ENCODE results near the gene DUSP6.
"Not testable (repeated sequence)": the region's sequence is repeated elsewhere in the genome, so short reads cannot be mapped to it uniquely, and the experiment has no call there.

The DUSP6 gene

DNA sequence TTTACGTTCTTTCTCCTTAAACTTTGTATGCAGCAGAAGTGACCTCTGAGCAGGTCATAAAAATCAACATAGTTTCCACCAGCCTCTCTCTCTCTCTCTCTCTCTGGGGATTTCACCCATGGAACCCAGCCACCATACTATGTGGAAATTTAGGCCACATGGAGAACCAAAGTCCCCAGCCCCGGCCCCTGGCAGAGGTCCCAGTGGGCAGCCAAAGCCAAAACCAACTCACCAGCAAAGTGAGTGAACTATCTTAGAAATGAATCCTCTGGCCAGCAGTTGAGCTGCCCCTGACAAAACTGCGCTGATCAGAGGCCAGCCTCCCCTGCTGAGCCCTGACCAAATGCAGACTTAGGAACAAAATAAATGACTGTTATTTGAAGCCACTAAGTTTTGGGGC, 9.2 kb downstream of the DUSP6 start:
- TF ChIP-seq, protein P1, sequence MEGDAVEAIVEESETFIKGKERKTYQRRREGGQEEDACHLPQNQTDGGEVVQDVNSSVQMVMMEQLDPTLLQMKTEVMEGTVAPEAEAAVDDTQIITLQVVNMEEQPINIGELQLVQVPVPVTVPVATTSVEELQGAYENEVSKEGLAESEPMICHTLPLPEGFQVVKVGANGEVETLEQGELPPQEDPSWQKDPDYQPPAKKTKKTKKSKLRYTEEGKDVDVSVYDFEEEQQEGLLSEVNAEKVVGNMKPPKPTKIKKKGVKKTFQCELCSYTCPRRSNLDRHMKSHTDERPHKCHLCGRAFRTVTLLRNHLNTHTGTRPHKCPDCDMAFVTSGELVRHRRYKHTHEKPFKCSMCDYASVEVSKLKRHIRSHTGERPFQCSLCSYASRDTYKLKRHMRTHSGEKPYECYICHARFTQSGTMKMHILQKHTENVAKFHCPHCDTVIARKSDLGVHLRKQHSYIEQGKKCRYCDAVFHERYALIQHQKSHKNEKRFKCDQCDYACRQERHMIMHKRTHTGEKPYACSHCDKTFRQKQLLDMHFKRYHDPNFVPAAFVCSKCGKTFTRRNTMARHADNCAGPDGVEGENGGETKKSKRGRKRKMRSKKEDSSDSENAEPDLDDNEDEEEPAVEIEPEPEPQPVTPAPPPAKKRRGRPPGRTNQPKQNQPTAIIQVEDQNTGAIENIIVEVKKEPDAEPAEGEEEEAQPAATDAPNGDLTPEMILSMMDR (IDR thresholded peaks at IDR 0.05; ENCODE audit: control insufficient read depth, extremely low read depth, insufficient read depth): no peak
- H3K4me3 ChIP-seq (ENCODE audit: low read depth, low read length): no peak overlapping the region
- no peak for DNase-seq (ENCODE audit: low read depth)

DNA sequence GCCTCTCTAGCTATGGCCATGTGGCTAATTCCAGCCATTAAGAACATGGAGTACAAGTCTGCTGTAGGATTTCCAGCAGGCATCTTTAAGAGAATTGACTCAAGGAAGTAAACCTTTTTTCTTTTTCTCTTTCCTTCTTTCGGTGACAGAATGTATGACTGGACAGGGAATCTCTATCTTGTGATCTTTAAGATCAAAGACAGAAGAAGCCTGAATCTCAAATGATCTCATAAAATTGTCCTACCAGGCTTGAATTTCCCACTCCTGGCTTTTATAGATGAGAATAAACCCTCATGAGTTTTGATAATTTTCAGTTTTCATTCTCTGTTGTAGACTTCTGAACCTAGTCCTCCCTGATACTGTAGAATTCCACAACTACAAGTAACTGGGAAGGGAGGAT, 11.4 kb downstream of the DUSP6 start:
- H3K4me3 ChIP-seq (ENCODE audit: low read depth, low read length): no peak overlapping the region
- DNase-seq (ENCODE audit: low read depth): no peak
- TF ChIP-seq, protein P1 (IDR thresholded peaks at IDR 0.05; ENCODE audit: control insufficient read depth, extremely low read depth, insufficient read depth): no peak

DNA sequence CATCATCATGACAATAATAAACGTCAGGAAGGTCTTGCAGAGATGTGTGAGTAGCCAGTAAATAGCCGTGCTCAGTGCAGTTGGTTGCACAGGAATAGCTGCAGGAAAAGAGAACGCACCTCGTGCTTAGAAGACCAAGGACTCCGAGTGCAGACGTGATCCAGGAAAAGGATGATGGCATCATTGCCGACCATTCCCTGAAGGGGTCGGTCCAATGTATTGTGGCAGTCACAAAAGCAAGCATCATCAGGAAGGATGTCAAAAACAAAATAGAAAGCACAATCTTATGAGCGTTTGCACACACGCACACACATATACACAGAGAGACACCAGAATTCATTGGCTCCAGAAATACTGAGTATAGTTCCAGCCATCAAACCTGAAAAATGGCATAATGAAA, 12.8 kb downstream of the DUSP6 start:
- TF ChIP-seq, protein P1 (IDR thresholded peaks at IDR 0.05; ENCODE audit: control insufficient read depth, extremely low read depth, insufficient read depth): no peak
- H3K4me3 ChIP-seq (ENCODE audit: low read depth, low read length): no peak overlapping the region
- DNase-seq (ENCODE audit: low read depth): no peak

DNA sequence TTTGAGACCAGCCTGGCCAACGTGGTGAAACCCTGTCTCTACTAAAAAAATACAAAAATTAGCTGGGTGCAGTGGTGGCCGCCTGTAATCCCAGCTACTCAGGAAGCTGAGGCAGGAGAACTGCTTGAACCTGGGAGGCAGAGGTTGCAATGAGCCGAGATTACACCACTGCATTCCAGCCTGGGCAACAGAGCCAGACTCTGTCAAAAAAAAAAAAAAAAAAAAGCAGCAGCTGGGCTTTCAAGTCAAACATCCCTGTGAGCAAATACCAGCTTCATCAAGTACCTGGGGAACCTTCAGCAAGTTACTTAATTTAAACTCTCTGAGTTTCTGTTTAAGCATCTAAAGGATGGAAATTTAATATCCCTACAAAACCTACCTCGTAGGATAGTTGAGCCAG, 15.2 kb downstream of the DUSP6 start:
- H3K4me3 ChIP-seq (ENCODE audit: low read depth, low read length); DNase-seq (ENCODE audit: low read depth): not testable (repeated sequence)

DNA sequence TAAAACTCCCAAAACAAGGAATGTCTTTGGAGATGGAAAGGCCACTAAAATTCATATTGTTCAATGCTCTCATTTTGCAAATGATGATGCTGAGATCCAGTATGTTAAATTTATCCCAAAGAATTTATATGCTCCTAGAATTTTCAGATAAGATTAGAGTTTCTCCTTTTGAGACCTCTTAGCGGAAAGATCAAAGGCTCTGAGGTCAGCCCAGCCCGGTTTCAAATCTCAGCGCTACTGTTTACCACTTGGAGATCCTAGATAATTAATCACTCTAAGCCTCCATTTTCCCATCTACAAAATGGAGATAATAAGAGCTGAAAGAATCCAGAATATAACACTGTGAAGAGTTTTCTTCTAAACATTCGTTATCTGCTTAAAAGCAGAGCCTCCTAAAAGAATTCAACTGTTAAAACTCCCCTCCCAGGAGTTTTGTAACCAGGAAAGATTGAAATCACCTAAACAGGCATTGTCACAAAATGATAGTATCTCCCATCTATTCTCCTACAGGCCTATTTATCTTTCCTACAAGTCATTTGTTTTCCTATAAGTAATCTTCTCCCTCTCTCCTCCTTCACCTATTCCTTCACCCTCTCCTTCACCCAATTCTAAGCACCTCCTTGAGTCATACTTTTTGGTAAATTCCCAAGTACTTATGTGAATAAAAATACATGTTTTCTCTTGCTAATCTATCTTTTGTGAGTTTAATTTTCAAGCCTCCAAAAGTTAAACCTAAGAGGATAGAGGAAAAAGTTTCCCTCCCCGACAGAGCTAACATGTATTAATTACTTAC, 16.7 kb downstream of the DUSP6 start:
- TF ChIP-seq, protein P1 (IDR thresholded peaks at IDR 0.05; ENCODE audit: control insufficient read depth, extremely low read depth, insufficient read depth): no peak
- no peak for DNase-seq (ENCODE audit: low read depth)
- H3K4me3 ChIP-seq (ENCODE audit: low read depth, low read length): no peak overlapping the region

DNA sequence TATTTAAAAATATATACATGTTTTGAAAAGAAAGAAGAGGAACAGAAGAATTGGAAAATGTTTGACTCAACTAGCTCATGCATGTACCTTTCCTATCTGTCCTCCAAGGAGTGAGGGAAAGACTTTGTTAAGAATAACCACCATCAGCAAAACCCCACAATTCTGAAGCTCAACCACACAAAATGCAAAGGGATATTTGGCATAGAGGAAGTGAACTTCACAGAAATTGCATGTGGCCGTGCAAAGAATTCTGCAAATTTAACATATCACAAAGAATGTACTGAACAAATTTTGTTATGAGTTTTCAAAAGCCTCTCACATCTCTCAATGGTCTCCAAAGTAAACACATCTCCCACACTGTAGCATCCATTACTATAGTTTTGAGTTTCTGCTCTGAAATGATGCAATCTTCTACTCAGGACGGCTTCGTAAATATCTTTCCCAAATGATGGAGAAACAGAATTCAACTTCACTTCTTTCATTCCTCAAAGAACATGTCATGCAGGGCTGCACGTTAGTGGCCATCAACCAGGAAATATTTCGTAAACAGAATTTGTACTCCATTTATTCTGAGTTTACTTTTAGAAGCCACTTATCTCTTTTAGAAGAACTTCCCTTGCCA, 17.6 kb downstream of the DUSP6 start:
- TF ChIP-seq, protein P1 (IDR thresholded peaks at IDR 0.05; ENCODE audit: control insufficient read depth, extremely low read depth, insufficient read depth): no peak
- DNase-seq (ENCODE audit: low read depth): no peak

DNA sequence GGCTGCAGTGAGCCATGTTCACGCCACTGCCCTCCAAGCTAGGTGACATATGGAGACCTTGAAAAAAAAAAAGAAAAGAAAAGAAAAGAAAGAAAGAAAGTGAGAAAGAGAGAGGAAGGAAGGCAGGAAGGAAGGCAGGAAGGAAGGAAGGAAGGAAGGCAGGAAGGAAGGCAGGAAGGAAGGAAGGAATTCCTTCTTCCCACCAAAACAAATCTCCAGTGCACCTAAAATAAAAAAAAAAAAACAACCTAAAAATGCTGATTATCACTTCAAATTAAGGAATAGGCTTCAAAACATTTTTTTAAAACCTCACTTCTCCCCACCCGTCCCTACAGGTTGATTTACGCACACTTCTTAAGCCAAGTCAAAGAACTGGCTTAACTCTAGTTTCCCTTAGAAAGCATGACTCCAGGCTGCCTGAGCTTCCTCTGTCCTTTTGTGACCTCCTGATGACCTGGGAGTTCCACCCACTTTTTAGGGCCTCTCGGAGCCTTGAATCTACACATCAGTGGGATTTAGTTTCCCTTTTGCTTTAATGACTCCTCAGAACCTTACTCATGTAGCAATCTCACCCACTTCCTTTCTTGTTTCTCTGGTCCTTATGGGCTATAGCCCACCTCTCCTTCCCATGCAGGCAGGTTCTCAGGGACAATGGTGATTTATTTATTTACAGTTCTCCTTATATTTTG, 18.6 kb downstream of the DUSP6 start:
- H3K4me3 ChIP-seq (ENCODE audit: low read depth, low read length): no peak overlapping the region
- TF ChIP-seq, protein P1 (IDR thresholded peaks at IDR 0.05; ENCODE audit: control insufficient read depth, extremely low read depth, insufficient read depth): no peak
- DNase-seq (ENCODE audit: low read depth): no peak

More for the DNA sequence above, 17.6 kb downstream of the DUSP6 start:
- no peak overlapping the region for H3K4me3 ChIP-seq (ENCODE audit: low read depth, low read length)

Measured in LNCaP clone FGC (cell line).